OCI-LY1 (cell line): ENCODE data around the gene LHX3.

Experiments used
- H2AFZ ChIP-seq: fragments of 200-600 bp; sonication (generic), shearing (Covaris generic); 2 replicates; pipeline ENCODE4 v1.6.0; 2014; ENCODE audit warnings: antibody characterized with exemption, mild to moderate bottlenecking, low read length
- H3F3A ChIP-seq: fragments of 200-600 bp; sonication (generic), shearing (Covaris generic); 2 replicates; pipeline ENCODE4 v1.6.0; 2014; ENCODE audit warnings: mild to moderate bottlenecking, antibody characterized with exemption, low read length, moderate library complexity; ENCODE audit not compliant: insufficient read depth
- H3K27ac ChIP-seq: fragments of 200-600 bp; sonication (generic); 2 replicates; pipeline ENCODE4 v1.5.1; 2014; ENCODE audit warnings: low read length, mixed run types, mild to moderate bottlenecking, low read depth; ENCODE audit not compliant: poor library complexity, severe bottlenecking
- H3K27me3 ChIP-seq: fragments of 200-600 bp; sonication (generic); 2 replicates; pipeline ENCODE4 v1.6.0; 2014; ENCODE audit warnings: antibody characterized with exemption, mild to moderate bottlenecking, low read length, moderate library complexity; ENCODE audit not compliant: insufficient read depth
- H3K36me3 ChIP-seq: fragments of 200-600 bp; sonication (generic); 2 replicates; pipeline ENCODE4 v1.6.1; 2014; ENCODE audit warnings: mild to moderate bottlenecking, antibody characterized with exemption, low read length, moderate library complexity, mixed read lengths; ENCODE audit not compliant: insufficient read depth
- H3K4me1 ChIP-seq: fragments of 200-600 bp; sonication (generic); 2 replicates; pipeline ENCODE4 v1.5.1; 2014; ENCODE audit warnings: mild to moderate bottlenecking, low read length, moderate library complexity; ENCODE audit not compliant: insufficient read depth, severe bottlenecking
- H3K4me2 ChIP-seq: fragments of 200-600 bp; sonication (generic), shearing (Covaris generic); 2 replicates; pipeline ENCODE4 v1.6.1; 2014; ENCODE audit warnings: low read length
- H3K4me3 ChIP-seq: fragments of 200-600 bp; sonication (generic); 2 replicates; pipeline ENCODE4 v1.5.1; 2014; ENCODE audit warnings: low read length, low read depth, mild to moderate bottlenecking, mixed read lengths; ENCODE audit not compliant: poor library complexity, severe bottlenecking
- H3K79me2 ChIP-seq: fragments of 200-600 bp; shearing (Covaris generic); 2 replicates; pipeline ENCODE4 v1.6.1; 2016; ENCODE audit warnings: mixed run types, low read length, mixed read lengths; ENCODE audit not compliant: insufficient read depth
- H3K9ac ChIP-seq: fragments of 200-600 bp; sonication (generic), shearing (Covaris generic); 2 replicates; pipeline ENCODE4 v1.6.1; 2014; ENCODE audit warnings: mild to moderate bottlenecking, low read length, mixed read lengths
- H3K9me2 ChIP-seq: fragments of 200-600 bp; sonication (generic), shearing (Covaris generic); 2 replicates; pipeline ENCODE4 v1.6.1; 2014; ENCODE audit warnings: low read depth, mild to moderate bottlenecking, low read length, mixed read lengths
- H3K9me3 ChIP-seq: fragments of 200-600 bp; shearing (Covaris generic); 2 replicates; pipeline ENCODE4 v1.6.1; 2014; ENCODE audit warnings: low read length, mixed read lengths
- H4K20me1 ChIP-seq: fragments of 200-600 bp; sonication (generic), shearing (Covaris generic); 2 replicates; pipeline ENCODE4 v1.6.0; 2016; ENCODE audit warnings: mild to moderate bottlenecking, low read length; ENCODE audit not compliant: insufficient read depth
- EZH2 ChIP-seq: fragments of 200-600 bp; sonication (generic), shearing (Covaris generic); IDR thresholded peaks from 2 replicates; pipeline ENCODE4 v1.8.0; 2017; ENCODE audit warnings: borderline replicate concordance, mixed run types, mild to moderate bottlenecking, antibody characterized with exemption, low read length, moderate library complexity, mixed read lengths
- TF ChIP-seq, protein P1 (sequence below): fragments of 200-600 bp; sonication (generic), shearing (Covaris generic); IDR thresholded peaks from 2 replicates; pipeline ENCODE4 v1.5.1; 2017; ENCODE audit warnings: mild to moderate bottlenecking, antibody characterized with exemption, low read length, moderate library complexity, mixed read lengths

LHX3 gene

DNA sequence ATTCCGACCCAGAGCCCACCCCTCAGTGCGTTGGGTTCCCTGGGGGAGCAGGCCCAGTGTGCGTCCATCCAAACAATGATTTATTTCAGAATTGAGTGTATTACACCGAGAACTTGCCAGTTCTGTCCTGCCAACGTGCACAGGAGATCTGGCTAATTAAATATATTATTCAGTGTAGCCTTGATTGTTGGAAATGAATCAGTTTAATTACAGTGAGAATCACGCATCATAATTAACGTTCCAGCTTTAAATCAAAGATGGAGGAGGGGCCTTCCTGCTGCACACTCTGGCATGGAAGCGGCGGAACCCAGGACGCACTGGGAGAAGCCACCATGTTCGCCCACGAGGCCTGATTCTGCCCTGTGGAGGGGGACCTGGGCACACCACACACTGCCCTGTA lies 55.6 kb downstream of the LHX3 start:
- no peaks in the 10 kb centered on the region for H3F3A ChIP-seq
- no peak overlapping the region for H3K4me2 ChIP-seq
- peaks cover 13% of the 10 kb centered on the region for H3K27me3 ChIP-seq
- H2AFZ ChIP-seq = no peak overlapping the region
- H3K9me2 ChIP-seq = no peaks in the 10 kb centered on the region
- H3K27ac ChIP-seq = no peak overlapping the region
- TF ChIP-seq EZH2 = no peak
- TF ChIP-seq, protein P1, sequence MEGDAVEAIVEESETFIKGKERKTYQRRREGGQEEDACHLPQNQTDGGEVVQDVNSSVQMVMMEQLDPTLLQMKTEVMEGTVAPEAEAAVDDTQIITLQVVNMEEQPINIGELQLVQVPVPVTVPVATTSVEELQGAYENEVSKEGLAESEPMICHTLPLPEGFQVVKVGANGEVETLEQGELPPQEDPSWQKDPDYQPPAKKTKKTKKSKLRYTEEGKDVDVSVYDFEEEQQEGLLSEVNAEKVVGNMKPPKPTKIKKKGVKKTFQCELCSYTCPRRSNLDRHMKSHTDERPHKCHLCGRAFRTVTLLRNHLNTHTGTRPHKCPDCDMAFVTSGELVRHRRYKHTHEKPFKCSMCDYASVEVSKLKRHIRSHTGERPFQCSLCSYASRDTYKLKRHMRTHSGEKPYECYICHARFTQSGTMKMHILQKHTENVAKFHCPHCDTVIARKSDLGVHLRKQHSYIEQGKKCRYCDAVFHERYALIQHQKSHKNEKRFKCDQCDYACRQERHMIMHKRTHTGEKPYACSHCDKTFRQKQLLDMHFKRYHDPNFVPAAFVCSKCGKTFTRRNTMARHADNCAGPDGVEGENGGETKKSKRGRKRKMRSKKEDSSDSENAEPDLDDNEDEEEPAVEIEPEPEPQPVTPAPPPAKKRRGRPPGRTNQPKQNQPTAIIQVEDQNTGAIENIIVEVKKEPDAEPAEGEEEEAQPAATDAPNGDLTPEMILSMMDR = no peak
- H3K36me3 ChIP-seq = no peaks in the 10 kb centered on the region
- no peak overlapping the region for H3K4me3 ChIP-seq
- no peaks in the 10 kb centered on the region for H3K9me3 ChIP-seq
- no peaks in the 10 kb centered on the region for H4K20me1 ChIP-seq
- no peaks in the 10 kb centered on the region for H3K79me2 ChIP-seq
- no peaks in the 10 kb centered on the region for H3K4me1 ChIP-seq
- no peak overlapping the region for H3K9ac ChIP-seq

DNA sequence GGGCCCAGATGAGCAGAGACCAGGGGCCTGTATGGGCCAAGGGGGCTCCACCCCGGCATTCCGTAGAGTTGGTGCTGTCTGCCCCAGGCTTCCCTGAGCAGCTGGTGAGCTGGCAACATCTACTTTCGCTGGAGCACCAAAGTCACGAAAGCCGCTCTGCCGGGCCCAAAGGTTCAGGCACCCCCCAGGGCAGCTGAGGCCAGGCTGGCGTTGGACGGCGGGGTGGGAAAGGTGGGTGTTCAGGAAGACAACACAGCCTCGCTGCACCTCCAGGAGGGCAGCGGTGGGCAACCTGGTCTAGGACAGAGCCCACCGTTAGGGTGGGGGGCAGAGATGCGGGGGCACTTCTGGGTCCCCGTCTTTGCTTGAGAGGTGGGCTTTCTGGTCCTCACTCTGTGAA lies 56.2 kb downstream of the LHX3 start:
- Histone ChIP-seq H3K9ac (no peak overlapping the region), H3K4me1 (no peaks in the 10 kb centered on the region), H3K27me3 (peaks cover 13% of the 10 kb centered on the region)

DNA sequence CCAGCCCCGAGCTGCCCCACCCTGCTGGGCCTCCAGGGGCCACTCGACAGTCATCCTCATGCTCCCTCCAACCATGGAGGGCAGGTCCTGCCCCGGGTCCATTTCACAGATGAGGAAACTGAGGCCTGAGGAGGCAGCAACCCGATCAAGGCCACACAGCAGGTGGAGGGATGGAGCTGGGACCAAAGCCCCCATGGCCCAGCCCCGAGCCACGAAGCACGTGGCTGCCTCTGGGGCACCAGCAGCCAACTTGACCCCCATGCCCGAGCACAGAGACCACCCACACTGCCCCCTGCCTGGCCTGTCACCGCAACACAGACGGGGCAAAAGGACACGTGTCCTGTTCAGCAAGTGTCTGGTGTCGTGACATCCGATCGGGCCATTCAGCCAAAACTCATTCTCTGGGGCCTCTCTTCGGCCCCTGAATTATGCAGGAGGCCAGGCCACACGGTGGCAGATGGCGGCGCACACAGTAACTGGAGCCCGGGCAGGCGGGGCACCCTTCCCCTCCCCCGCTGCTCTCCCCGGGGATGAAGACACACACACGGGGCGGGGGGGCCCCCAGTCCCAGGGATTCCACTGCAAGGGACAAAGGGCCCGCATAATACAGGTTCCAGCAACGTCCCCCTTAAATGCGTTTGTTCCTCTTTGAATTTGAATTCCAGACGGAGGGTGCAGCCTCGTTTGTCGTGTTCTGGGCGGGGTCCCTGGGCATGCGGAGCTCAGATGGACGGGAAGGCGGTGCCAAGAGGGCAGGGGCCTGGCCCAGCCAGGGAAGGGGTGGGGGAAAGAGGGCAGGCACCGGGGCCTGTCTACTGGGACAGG lies 56.8 kb downstream of the LHX3 start:
- Histone ChIP-seq H3K9me3 (no peaks in the 10 kb centered on the region), H3K36me3 (no peaks in the 10 kb centered on the region), H3K79me2 (no peaks in the 10 kb centered on the region), H3K27me3 (peaks cover 13% of the 10 kb centered on the region), H3K9me2 (no peaks in the 10 kb centered on the region), H3K4me1 (no peaks in the 10 kb centered on the region), H3F3A (no peaks in the 10 kb centered on the region), H3K9ac (no peak overlapping the region), H4K20me1 (no peaks in the 10 kb centered on the region), H3K4me2 (no peak overlapping the region), H3K4me3 (no peak overlapping the region), H2AFZ (no peak overlapping the region), H3K27ac (no peak overlapping the region)
- TF ChIP-seq, protein P1 = no peak
- TF ChIP-seq EZH2 = no peak

More for the DNA sequence above, 56.2 kb downstream of the LHX3 start:
- H2AFZ ChIP-seq = no peak overlapping the region
- H3K36me3 ChIP-seq = no peaks in the 10 kb centered on the region
- H3K9me2 ChIP-seq = no peaks in the 10 kb centered on the region
- TF ChIP-seq EZH2 = no peak
- TF ChIP-seq, protein P1 = no peak
- no peak overlapping the region for H3K27ac ChIP-seq
- no peak overlapping the region for H3K4me3 ChIP-seq
- H4K20me1 ChIP-seq = no peaks in the 10 kb centered on the region
- no peaks in the 10 kb centered on the region for H3K79me2 ChIP-seq
- H3K9me3 ChIP-seq = no peaks in the 10 kb centered on the region
- no peak overlapping the region for H3K4me2 ChIP-seq
- no peaks in the 10 kb centered on the region for H3F3A ChIP-seq
